ENCODE results near the gene ACAP2. TPM values are rescaled to one million over a fixed set of nuclear protein-coding genes. Genes with fewer than 3 reads are reported as not detected.
"Not testable (repeated sequence)": the region's sequence is repeated elsewhere in the genome, so short reads cannot be mapped to it uniquely, and the experiment has no call there.

Gene ACAP2
- polyA plus RNA-seq, 3 donors = 41.5 to 96.5 (median 71.6) TPM

GRCh38 chr3:195296662-195297061 lies 146.2 kb downstream of the ACAP2 start:
- Mint-ChIP-seq H3K4me3 (no peak overlapping the region), H3K27ac (no peak overlapping the region), H3K9me3 (no peaks in the 10 kb centered on the region), H3K4me1 (no peaks in the 10 kb centered on the region), H3K27me3 (ENCODE audit: low read depth in 3 of 3) (no peaks in the 10 kb centered on the region), H3K36me3 (peaks cover 66 to 92% of the 10 kb centered on the region in 2 donors)
- H3K27me3 ChIP-seq (ENCODE audit: control insufficient read depth in 2 of 2, insufficient read depth in 2 of 2, low read length in 2 of 2) = no peaks in the 10 kb centered on the region
- TF ChIP-seq, protein P1, sequence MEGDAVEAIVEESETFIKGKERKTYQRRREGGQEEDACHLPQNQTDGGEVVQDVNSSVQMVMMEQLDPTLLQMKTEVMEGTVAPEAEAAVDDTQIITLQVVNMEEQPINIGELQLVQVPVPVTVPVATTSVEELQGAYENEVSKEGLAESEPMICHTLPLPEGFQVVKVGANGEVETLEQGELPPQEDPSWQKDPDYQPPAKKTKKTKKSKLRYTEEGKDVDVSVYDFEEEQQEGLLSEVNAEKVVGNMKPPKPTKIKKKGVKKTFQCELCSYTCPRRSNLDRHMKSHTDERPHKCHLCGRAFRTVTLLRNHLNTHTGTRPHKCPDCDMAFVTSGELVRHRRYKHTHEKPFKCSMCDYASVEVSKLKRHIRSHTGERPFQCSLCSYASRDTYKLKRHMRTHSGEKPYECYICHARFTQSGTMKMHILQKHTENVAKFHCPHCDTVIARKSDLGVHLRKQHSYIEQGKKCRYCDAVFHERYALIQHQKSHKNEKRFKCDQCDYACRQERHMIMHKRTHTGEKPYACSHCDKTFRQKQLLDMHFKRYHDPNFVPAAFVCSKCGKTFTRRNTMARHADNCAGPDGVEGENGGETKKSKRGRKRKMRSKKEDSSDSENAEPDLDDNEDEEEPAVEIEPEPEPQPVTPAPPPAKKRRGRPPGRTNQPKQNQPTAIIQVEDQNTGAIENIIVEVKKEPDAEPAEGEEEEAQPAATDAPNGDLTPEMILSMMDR (IDR thresholded peaks at IDR 0.05) = no peak
- peaks cover 64% of the 10 kb centered on the region for H4K20me1 ChIP-seq (ENCODE audit: insufficient read depth, low read length)
- H3K79me2 ChIP-seq (ENCODE audit: insufficient read depth, low read length) = no peaks in the 10 kb centered on the region
- peaks cover 88 to 96% of the 10 kb centered on the region in 2 donors for H3K36me3 ChIP-seq (replicated peaks in 1 of 2; ENCODE audit: control insufficient read depth in 1 of 2, insufficient read depth in 2 of 2, low read length in 2 of 2)
- H3K9ac ChIP-seq (ENCODE audit: insufficient read depth, low read length, poor library complexity, severe bottlenecking) = no peak overlapping the region
- WGBS (ENCODE audit: insufficient coverage) = no CpG with 5 or more reads among the region's 1 CpG
- no peak overlapping the region for H3K4me3 ChIP-seq (replicated peaks in 1 of 3; ENCODE audit: low read depth in 2 of 3, low read length in 3 of 3)
- no peak for DNase-seq
- no peak overlapping the region for H3K4me2 ChIP-seq (replicated peaks; ENCODE audit: extremely low read depth, low read length, poor library complexity, severe bottlenecking)
- intact Hi-C loops (cut with micrococcal nuclease) = no loop called here
- H3K4me1 ChIP-seq (ENCODE audit: control insufficient read depth in 1 of 2, insufficient read depth in 2 of 2, low read length in 2 of 2) = no peaks in the 10 kb centered on the region
- no peaks in the 10 kb centered on the region for H3K9me3 ChIP-seq (replicated peaks in 1 of 2; ENCODE audit: control insufficient read depth in 1 of 2, insufficient read depth in 1 of 2, low read length in 2 of 2)
- no peak overlapping the region for H3K27ac ChIP-seq (ENCODE audit: low read depth in 1 of 2, low read length in 2 of 2)
- no peak overlapping the region for H2AFZ ChIP-seq (ENCODE audit: insufficient read depth, low read depth, low read length, poor library complexity, severe bottlenecking)

- Histone ChIP-seq H3K79me2 (ENCODE audit: insufficient read depth, low read length) (no peaks in the 10 kb centered on the region), H3K4me1 (ENCODE audit: control insufficient read depth in 1 of 2, insufficient read depth in 2 of 2, low read length in 2 of 2) (no peaks in the 10 kb centered on the region), H3K36me3 (replicated peaks in 1 of 2; ENCODE audit: control insufficient read depth in 1 of 2, insufficient read depth in 2 of 2, low read length in 2 of 2) (peaks cover 87 to 96% of the 10 kb centered on the region in 2 donors), H3K4me2 (replicated peaks; ENCODE audit: extremely low read depth, low read length, poor library complexity, severe bottlenecking) (no peak overlapping the region), H3K27ac (ENCODE audit: low read depth in 1 of 2, low read length in 2 of 2) (no peak overlapping the region), H3K9me3 (replicated peaks in 1 of 2; ENCODE audit: control insufficient read depth in 1 of 2, insufficient read depth in 1 of 2, low read length in 2 of 2) (no peaks in the 10 kb centered on the region), H2AFZ (ENCODE audit: insufficient read depth, low read depth, low read length, poor library complexity, severe bottlenecking) (no peak overlapping the region), H3K27me3 (ENCODE audit: control insufficient read depth in 2 of 2, insufficient read depth in 2 of 2, low read length in 2 of 2) (no peaks in the 10 kb centered on the region), H4K20me1 (ENCODE audit: insufficient read depth, low read length) (peaks cover 72% of the 10 kb centered on the region), H3K9ac (ENCODE audit: insufficient read depth, low read length, poor library complexity, severe bottlenecking) (no peak overlapping the region), H3K4me3 (replicated peaks in 1 of 3; ENCODE audit: low read depth in 2 of 3, low read length in 3 of 3) (no peak overlapping the region)
- Mint-ChIP-seq H3K9me3 (peaks cover 0 to 2% (median 0%) of the 10 kb centered on the region in 7 donors), H3K36me3 (peaks cover 73 to 95% of the 10 kb centered on the region in 2 donors), H3K27me3 (ENCODE audit: low read depth in 3 of 3) (no peaks in the 10 kb centered on the region), H3K27ac (no peak overlapping the region), H3K4me1 (no peaks in the 10 kb centered on the region), H3K4me3 (no peak overlapping the region)
- DNase-seq = no peak
- intact Hi-C loops (cut with micrococcal nuclease) = no loop called here
- TF ChIP-seq, protein P1 (IDR thresholded peaks at IDR 0.05) = no peak
- WGBS (ENCODE audit: insufficient coverage) = no CpG with 5 or more reads among the region's 1 CpG
These were observed 151.7 kb downstream of the ACAP2 start for GRCh38 chr3:195291121-195291520.

GRCh38 chr3:195290643-195291042 lies 152.2 kb downstream of the ACAP2 start:
- DNase-seq; H3K4me1 ChIP-seq (ENCODE audit: control insufficient read depth in 1 of 2, insufficient read depth in 2 of 2, low read length in 2 of 2); H3K27ac ChIP-seq (ENCODE audit: low read depth in 1 of 2, low read length in 2 of 2); H3K4me2 ChIP-seq (replicated peaks; ENCODE audit: extremely low read depth, low read length, poor library complexity, severe bottlenecking); H3K9ac ChIP-seq (ENCODE audit: insufficient read depth, low read length, poor library complexity, severe bottlenecking); H3K27me3 Mint-ChIP-seq (ENCODE audit: low read depth in 3 of 3); H3K79me2 ChIP-seq (ENCODE audit: insufficient read depth, low read length); H3K4me3 ChIP-seq (replicated peaks in 1 of 3; ENCODE audit: low read depth in 2 of 3, low read length in 3 of 3); H2AFZ ChIP-seq (ENCODE audit: insufficient read depth, low read depth, low read length, poor library complexity, severe bottlenecking); H3K4me3 Mint-ChIP-seq; H3K9me3 Mint-ChIP-seq; intact Hi-C loops (cut with micrococcal nuclease); H3K27me3 ChIP-seq (ENCODE audit: control insufficient read depth in 2 of 2, insufficient read depth in 2 of 2, low read length in 2 of 2); H3K4me1 Mint-ChIP-seq; H3K9me3 ChIP-seq (replicated peaks in 1 of 2; ENCODE audit: control insufficient read depth in 1 of 2, insufficient read depth in 1 of 2, low read length in 2 of 2); H3K27ac Mint-ChIP-seq: not testable (repeated sequence)
- no CpG with 5 or more reads among the region's 5 CpGs for WGBS (ENCODE audit: insufficient coverage)
- Histone ChIP-seq H3K36me3 (replicated peaks in 1 of 2; ENCODE audit: control insufficient read depth in 1 of 2, insufficient read depth in 2 of 2, low read length in 2 of 2) (peaks cover 87 to 97% of the 10 kb centered on the region in 2 donors), H4K20me1 (ENCODE audit: insufficient read depth, low read length) (peaks cover 72% of the 10 kb centered on the region)
- H3K36me3 Mint-ChIP-seq = peaks cover 76 to 96% of the 10 kb centered on the region in 2 donors
